Skeletal muscle satellite cell (primary cell): ENCODE results near the gene EN2.

Experiments
- H3K27me3 ChIP-seq: 2 replicates; pipeline ENCODE4 v1.7.0; 2013; ENCODE audit warnings: low read length; ENCODE audit not compliant: control insufficient read depth, insufficient read depth
- H3K36me3 ChIP-seq: 2 replicates; pipeline ENCODE4 v1.7.0; 2013; ENCODE audit warnings: mild to moderate bottlenecking, control low read depth, low read length; ENCODE audit not compliant: insufficient read depth
- H3K4me1 ChIP-seq: 2 replicates; pipeline ENCODE4 v1.7.0; 2013; ENCODE audit warnings: low read length; ENCODE audit not compliant: control insufficient read depth, insufficient read depth
- H3K4me2 ChIP-seq: 2 replicates; pipeline ENCODE4 v1.7.0; 2013; ENCODE audit warnings: mild to moderate bottlenecking, low read length
- H3K4me3 ChIP-seq: 2 replicates; pipeline ENCODE4 v1.7.0; 2013; ENCODE audit warnings: low read length
- H3K9ac ChIP-seq: 2 replicates; pipeline ENCODE4 v1.7.0; 2013; ENCODE audit warnings: mild to moderate bottlenecking, low read depth, low read length, moderate library complexity
- H3K9me3 ChIP-seq: replicated peaks from 2 replicates; pipeline ENCODE4 v1.7.0; 2013; ENCODE audit warnings: mild to moderate bottlenecking, control low read depth, low read length

Gene EN2

DNA sequence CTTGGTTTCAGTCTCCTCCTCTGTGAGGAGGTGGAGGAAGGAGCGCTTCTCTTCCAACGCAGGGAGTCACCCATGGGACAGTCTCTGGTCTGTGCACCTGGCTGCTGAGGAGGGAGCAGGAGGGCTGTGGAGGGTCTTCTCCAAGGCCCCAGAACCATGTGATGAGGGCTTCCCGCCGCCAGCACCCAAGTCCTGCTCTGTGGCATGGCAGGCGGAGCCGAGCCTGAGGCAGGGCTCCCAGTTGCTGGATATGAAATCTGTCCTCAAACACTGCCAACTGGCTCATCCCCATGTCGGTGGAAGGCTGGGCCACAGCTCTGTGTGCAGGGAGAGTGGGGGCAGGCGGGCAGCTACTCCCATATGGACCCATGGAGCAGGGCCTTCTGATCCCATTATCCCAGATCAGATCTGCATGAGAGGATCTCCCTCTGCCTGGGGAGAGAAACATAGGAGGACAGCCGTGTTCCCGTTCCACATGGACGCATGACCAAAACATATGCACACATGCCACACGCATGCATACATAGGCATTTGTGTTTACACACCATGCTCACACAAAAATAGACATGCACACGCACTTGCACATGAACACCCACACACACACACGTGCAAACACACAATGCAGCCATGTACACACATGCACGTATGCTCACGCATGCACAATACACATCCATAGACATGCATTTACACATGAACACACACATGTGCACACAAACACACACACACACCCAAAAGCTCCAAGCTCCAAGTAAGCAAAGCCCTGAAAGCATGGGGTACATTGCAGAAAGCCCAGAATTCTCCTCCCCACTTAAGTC is 38.8 kb upstream of the EN2 start:
- Histone ChIP-seq H3K36me3 (no peaks in the 10 kb centered on the region), H3K4me3 (no peak overlapping the region), H3K4me2 (no peak overlapping the region), H3K9me3 (no peaks in the 10 kb centered on the region), H3K27me3 (peaks cover 3% of the 10 kb centered on the region), H3K4me1 (no peaks in the 10 kb centered on the region), H3K9ac (no peak overlapping the region)

DNA sequence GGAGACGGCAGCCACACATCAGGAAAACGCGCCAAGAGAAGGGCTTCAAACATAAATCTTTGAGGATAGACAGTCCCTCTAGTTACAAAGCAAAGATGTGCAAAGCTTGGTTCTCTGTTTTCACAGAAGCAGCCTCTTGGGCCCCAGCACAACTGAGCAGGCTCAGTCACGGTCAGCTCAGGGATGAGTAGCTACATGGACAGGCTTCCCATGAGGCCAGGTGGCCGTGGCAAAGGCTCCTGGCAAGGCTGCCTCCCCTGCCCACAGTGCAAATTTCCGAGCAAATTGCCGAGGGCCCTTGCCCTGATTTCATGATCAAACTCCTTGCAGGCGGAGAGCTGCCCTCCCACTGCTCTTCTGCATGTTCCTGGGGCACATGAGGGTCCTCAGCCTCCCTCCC is 37.8 kb upstream of the EN2 start:
- Histone ChIP-seq H3K36me3 (no peaks in the 10 kb centered on the region), H3K27me3 (peaks cover 3% of the 10 kb centered on the region), H3K4me1 (no peaks in the 10 kb centered on the region)

DNA sequence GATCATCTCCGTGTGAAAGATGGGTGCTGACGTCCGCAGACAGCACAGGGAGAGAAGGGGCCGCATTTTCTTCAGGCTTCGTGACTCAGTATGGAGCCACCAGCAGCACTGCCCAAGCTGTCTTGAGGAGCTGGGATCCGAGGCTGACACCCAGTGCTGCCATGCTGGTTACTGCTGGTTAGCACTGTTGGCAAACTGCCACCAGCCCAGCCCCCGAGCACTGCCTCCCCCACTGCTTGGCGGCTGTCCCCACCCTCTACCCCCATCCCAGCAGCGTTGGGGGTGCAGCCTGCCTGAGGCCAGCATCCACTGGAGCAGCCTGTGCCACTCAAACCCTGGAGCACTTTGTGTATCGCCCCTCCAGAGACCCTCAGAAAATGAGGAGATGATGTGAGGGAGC is 35.8 kb upstream of the EN2 start:
- H3K4me1 ChIP-seq, result no peaks in the 10 kb centered on the region
- no peak overlapping the region for H3K9ac ChIP-seq
- no peak overlapping the region for H3K4me2 ChIP-seq
- peaks cover 11% of the 10 kb centered on the region for H3K27me3 ChIP-seq
- no peaks in the 10 kb centered on the region for H3K36me3 ChIP-seq
- no peaks in the 10 kb centered on the region for H3K9me3 ChIP-seq
- H3K4me3 ChIP-seq, result no peak overlapping the region

More for the DNA sequence above, 37.8 kb upstream of the EN2 start:
- Histone ChIP-seq H3K4me3 (no peak overlapping the region), H3K4me2 (no peak overlapping the region), H3K9ac (no peak overlapping the region), H3K9me3 (no peaks in the 10 kb centered on the region)

DNA sequence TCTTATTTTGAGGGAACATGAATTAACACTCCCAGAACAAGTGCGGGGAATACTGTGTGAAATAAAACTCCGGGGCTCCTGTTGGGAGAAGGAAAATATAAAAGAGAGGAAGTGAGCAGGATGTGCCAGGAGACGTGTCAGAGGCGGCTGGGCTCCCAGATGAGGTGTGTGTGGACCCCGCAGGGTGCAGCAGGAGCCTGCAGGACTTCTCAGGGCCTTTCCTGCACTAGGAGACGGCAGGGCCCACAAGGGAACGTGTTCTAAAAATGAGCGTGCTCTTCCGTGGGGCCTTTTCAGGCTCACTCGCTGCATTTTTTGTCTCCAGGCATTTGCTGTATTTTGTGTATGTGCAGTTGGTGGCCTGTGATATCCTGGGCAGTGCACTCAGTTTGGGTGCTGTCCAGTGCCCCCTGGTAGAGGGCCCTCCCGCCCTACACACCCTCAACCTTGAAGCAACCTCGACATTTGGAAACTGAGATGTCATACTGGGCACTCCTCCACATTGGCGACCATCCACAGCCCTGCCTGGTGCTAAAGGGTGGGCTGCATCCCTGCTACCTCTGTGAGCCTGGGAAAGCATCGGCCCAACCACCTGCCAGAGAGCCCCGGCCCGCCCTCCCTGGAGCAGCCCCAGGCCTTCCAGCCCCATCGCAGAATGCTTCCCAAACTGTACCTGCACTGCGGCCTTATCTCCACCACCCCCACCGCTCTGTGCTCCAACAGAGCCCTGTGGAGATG is 35.2 kb upstream of the EN2 start:
- Histone ChIP-seq H3K36me3 (no peaks in the 10 kb centered on the region), H3K27me3 (peaks cover 11% of the 10 kb centered on the region), H3K9me3 (no peaks in the 10 kb centered on the region), H3K4me1 (no peaks in the 10 kb centered on the region), H3K4me2 (no peak overlapping the region), H3K9ac (no peak overlapping the region), H3K4me3 (no peak overlapping the region)

DNA sequence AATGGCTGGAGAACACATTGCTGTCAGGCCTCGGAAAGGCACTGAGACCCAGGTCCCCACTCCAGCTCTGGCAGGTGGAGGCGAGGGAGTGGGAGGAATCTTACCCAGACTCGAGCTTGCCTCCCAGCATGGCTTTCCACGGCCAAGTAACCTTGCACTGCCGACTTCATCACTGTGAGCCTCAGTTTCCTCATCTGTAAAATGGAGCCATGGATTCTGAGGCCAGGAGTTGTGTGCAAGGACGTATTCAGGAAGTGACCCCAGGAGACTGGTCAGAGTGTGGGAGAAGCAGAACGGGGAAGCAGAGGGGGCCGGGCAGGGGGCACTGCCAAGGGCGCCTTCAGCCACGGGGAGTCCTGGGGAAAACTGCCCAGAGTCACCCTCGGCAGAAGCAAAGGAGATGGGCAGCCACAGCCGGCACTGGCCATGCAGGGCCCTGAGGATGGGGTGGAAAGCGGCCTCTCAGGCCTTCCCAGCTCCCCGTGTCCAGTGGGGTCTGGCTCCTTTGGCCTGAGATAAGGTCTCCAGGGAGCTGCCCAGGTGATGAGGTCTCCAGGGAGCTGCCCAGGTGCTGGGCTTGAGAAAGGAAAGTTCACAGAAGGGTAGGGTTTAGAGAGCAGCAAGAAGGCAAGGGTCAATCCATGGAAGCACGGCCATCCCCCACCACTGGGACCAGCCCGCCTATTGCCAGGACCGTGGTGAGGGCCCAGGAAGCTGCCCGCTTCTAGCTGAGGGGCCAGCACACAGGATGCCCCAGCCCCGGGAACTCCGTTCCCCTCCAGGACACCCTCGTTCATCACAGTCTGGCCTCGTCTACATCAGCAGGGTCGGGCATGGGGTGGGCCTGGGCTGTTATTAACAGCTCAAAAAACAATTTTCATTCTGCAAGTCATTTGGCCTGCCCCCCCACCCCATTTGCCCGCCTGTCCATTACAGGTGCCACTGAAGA is 34.3 kb upstream of the EN2 start:
- no peaks in the 10 kb centered on the region for H3K36me3 ChIP-seq
- H3K4me3 ChIP-seq, result no peak overlapping the region
- no peaks in the 10 kb centered on the region for H3K9me3 ChIP-seq
- no peak overlapping the region for H3K9ac ChIP-seq
- peaks cover 11% of the 10 kb centered on the region for H3K27me3 ChIP-seq
- no peak overlapping the region for H3K4me2 ChIP-seq
- H3K4me1 ChIP-seq, result no peaks in the 10 kb centered on the region

DNA sequence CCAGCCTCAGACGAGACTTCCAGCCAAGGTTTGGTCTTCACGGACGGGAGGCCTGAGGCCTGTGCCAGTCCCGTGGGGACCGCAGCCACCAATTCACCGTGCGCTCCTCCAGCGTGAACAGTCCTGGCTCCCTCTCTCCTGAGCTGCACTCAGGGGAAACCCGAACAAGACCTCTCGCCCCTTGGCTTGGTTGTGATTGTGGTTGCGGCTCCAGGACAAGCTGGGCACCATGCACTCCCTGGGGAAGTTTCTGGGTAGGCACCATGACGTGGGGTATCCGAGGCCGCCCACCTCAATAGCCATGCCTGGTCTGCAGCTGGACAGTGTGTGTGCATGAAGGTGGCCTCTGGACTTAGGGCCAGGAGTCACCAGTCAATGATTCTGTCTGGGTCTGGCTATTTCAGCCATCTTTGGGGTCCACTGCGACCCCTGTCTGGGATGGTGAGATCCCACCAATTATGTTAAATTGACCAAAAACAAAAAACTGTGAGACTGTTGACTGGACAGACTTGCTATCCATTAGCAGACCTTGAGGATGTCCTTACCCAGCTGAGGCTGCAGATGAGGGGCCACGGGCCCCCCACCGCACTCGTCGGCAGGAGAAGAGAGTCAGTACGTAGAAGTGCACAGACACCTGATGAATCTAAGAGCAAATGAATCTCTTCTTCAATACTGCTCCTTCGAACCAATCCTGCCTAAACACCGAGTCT is 33.5 kb upstream of the EN2 start:
- Histone ChIP-seq H3K4me3 (no peak overlapping the region), H3K9ac (no peak overlapping the region), H3K9me3 (no peaks in the 10 kb centered on the region), H3K36me3 (no peaks in the 10 kb centered on the region), H3K27me3 (peaks cover 11% of the 10 kb centered on the region), H3K4me2 (no peak overlapping the region), H3K4me1 (no peaks in the 10 kb centered on the region)

DNA sequence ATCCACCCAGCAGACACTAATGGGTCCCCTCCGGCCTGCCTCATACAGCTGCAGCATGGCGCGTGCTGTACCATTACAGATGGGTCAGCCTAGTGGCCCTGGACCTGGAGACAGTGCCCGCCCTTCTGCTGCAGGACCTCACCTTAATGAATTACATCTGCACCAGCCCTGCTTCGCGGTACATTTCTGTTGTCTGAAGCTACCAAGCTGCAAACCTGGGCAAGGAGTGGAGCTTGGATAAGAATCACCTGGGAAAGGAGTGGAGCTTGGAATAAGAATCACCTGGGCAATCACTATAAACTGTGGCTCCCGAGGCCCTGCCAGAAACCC is 33.0 kb upstream of the EN2 start:
- H3K4me2 ChIP-seq, result no peak overlapping the region
- no peaks in the 10 kb centered on the region for H3K4me1 ChIP-seq
- H3K9me3 ChIP-seq, result no peaks in the 10 kb centered on the region
- peaks cover 11% of the 10 kb centered on the region for H3K27me3 ChIP-seq
- no peaks in the 10 kb centered on the region for H3K36me3 ChIP-seq
- no peak overlapping the region for H3K4me3 ChIP-seq
- no peak overlapping the region for H3K9ac ChIP-seq

DNA sequence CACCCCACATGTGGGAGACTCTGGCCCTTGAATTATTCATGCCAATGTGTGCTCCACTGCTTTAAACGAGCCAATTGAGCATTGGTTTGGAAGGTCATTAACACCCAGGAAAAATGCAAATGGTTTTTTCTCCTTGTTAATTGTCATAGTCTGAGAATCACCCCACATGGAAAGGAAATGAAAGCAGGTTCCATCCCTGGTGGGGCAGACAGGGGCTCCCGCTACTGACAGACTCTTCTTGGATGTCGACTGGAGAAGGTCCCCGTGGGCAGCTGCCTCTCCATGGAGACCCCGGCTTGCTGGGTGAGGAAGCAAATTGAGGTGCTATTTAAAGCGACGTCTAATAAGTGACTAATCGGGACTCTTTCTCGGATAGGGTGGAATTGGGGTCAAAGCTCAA is 32.0 kb upstream of the EN2 start:
- Histone ChIP-seq H3K9ac (no peak overlapping the region), H3K4me1 (no peaks in the 10 kb centered on the region), H3K4me2 (no peak overlapping the region), H3K36me3 (no peaks in the 10 kb centered on the region), H3K27me3 (peaks cover 14% of the 10 kb centered on the region), H3K9me3 (no peaks in the 10 kb centered on the region), H3K4me3 (no peak overlapping the region)

DNA sequence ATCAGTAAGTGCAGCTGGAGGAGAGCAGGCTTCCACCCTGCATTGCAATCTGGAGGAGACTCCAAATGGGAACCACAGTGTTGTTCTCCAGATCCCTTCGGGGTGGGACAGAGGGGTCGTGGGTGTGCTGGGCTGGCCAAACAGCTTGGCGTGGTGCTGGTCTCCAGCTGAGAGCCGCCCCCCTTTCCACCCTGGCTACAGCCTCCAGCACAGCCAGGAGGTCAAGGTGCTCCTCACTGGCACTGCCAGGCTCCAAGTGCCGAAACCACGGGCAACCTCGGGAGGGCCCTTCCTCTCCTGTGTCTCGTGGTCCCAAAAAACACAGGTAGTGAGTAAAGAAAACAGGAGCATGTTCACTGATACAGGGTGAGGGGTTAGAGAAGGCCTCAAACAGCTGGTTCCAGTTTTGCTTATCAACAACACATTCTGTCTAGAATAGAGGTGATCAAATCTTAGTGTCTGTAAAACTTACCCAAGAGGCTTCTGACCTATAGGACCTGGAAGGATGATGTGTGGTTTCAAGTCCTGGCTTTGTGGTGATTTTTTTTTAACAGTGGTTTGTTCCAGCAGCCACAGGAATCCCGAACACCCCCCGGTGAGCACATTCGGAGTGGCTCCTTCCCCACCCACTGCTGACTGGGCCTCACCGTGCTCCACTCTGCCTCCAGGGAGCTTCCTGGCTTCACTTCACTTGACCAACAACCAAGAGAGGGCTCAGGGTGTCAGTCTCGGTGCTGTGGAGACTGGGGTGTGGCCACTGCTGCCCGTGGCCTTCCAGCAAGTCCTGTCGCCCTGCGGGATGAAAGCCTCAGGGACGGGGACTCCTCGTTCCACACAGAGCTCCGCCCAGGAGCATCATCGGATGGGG is 31.2 kb upstream of the EN2 start:
- no peak overlapping the region for H3K4me2 ChIP-seq
- H3K36me3 ChIP-seq, result no peaks in the 10 kb centered on the region
- H3K9ac ChIP-seq, result no peak overlapping the region
- H3K4me3 ChIP-seq, result no peak overlapping the region
- H3K27me3 ChIP-seq, result peaks cover 16% of the 10 kb centered on the region
- no peaks in the 10 kb centered on the region for H3K9me3 ChIP-seq
- no peaks in the 10 kb centered on the region for H3K4me1 ChIP-seq

DNA sequence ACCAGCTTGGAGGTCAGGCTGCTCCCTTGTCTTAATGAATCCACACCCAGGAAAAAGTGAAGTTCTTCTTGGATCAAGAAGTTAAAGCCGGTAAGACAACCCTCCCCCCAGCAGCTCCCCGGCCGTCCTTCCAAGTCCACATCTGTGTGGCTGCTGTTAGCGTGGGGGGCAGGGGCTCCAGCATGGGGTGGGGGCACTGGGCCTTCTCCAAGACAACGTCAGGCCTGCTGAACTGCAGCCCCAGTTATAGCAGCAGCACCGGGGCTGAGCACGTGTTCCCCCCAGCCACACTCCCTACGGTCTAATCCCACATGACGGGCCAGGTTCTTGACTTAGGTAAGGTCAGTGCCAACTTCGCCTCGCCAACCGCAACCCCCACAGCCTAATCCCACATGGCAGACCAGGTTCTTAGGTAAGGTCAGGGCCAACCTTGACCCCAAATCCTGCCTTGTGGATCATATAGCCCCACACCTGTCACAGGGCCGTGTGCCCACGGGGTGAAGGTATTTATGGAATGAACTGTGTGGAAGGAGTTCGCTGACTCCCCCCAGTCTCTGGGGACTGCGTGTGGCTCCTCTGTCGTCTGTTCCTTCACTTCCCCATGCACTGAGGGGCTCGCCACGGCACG is 30.4 kb upstream of the EN2 start:
- no peaks in the 10 kb centered on the region for H3K36me3 ChIP-seq
- no peak overlapping the region for H3K4me2 ChIP-seq
- H3K9ac ChIP-seq, result no peak overlapping the region
- no peak overlapping the region for H3K4me3 ChIP-seq
- H3K27me3 ChIP-seq, result peaks cover 16% of the 10 kb centered on the region
- H3K4me1 ChIP-seq, result no peaks in the 10 kb centered on the region
- H3K9me3 ChIP-seq, result no peaks in the 10 kb centered on the region
